GM23248 (cell line): ENCODE measurements around the gene MOB2. TPM values are rescaled to one million over a fixed set of nuclear protein-coding genes. Genes with fewer than 3 reads are reported as not detected.
"Not testable (repeated sequence)": the region's sequence is repeated elsewhere in the genome, so short reads cannot be mapped to it uniquely, and the experiment has no call there.

Experiments used
- DNase-seq: peaks from one replicate; pipeline ENCODE4 v3.0.0-alpha.2; 2015
- H2AFZ ChIP-seq: fragments of 200-600 bp; sonication (generic); 2 replicates; pipeline ENCODE4 v1.6.1; 2016; ENCODE audit warnings: antibody characterized with exemption
- H3F3A ChIP-seq: fragments of 200-600 bp; sonication (generic); 2 replicates; pipeline ENCODE4 v1.6.1; 2016; ENCODE audit warnings: mild to moderate bottlenecking, antibody characterized with exemption, mixed run types; ENCODE audit not compliant: insufficient read depth
- H3K27ac ChIP-seq: fragments of 200-600 bp; sonication (generic); 2 replicates; pipeline ENCODE4 v1.5.1; 2016; ENCODE audit warnings: mild to moderate bottlenecking
- H3K27me3 ChIP-seq: fragments of 200-600 bp; sonication (generic); replicated peaks from 2 replicates; pipeline ENCODE4 v1.6.1; 2016; ENCODE audit warnings: mild to moderate bottlenecking; ENCODE audit not compliant: insufficient read depth
- H3K36me3 ChIP-seq: fragments of 200-600 bp; sonication (generic); 2 replicates; pipeline ENCODE4 v1.6.1; 2016; ENCODE audit warnings: low read depth, mild to moderate bottlenecking
- H3K4me1 ChIP-seq: fragments of 200-600 bp; sonication (generic); 2 replicates; pipeline ENCODE4 v1.6.1; 2016; ENCODE audit warnings: mild to moderate bottlenecking; ENCODE audit not compliant: insufficient read depth
- H3K4me2 ChIP-seq: fragments of 200-600 bp; sonication (generic); one replicate; pipeline ENCODE4 v1.6.1; 2016; ENCODE audit warnings: mild to moderate bottlenecking; ENCODE audit not compliant: unreplicated experiment
- H3K4me3 ChIP-seq: fragments of 200-600 bp; sonication (generic); 2 replicates; pipeline ENCODE4 v1.5.1; 2016; ENCODE audit warnings: mild to moderate bottlenecking
- H3K79me2 ChIP-seq: fragments of 200-600 bp; sonication (generic); 2 replicates; pipeline ENCODE4 v1.6.1; 2016; ENCODE audit warnings: mild to moderate bottlenecking; ENCODE audit not compliant: insufficient read depth
- H3K9ac ChIP-seq: fragments of 200-600 bp; sonication (generic); 2 replicates; pipeline ENCODE4 v1.6.1; 2016; ENCODE audit warnings: mild to moderate bottlenecking
- H3K9me2 ChIP-seq: fragments of 200-600 bp; sonication (generic); 2 replicates; pipeline ENCODE4 v1.6.1; 2016; ENCODE audit warnings: mixed run types, mild to moderate bottlenecking, moderate library complexity; ENCODE audit not compliant: insufficient read depth
- H3K9me3 ChIP-seq: fragments of 200-600 bp; sonication (generic); one replicate; pipeline ENCODE4 v1.6.1; 2017; ENCODE audit warnings: low read depth
- H4K20me1 ChIP-seq: fragments of 200-600 bp; sonication (generic); 2 replicates; pipeline ENCODE4 v1.6.0; 2016; ENCODE audit not compliant: insufficient read depth
- EZH2 ChIP-seq: fragments of 200-600 bp; sonication (generic); IDR thresholded peaks from 2 replicates; pipeline ENCODE4 v1.6.1; 2018; ENCODE audit warnings: antibody characterized with exemption, mild to moderate bottlenecking; ENCODE audit not compliant: insufficient read depth, poor library complexity, severe bottlenecking
- EZH2phosphoT487 ChIP-seq: fragments of 200-600 bp; sonication (generic); IDR thresholded peaks from 2 replicates; pipeline ENCODE4 v1.6.1; 2018; ENCODE audit warnings: antibody characterized with exemption, moderate library complexity, mild to moderate bottlenecking, low read depth; ENCODE audit not compliant: insufficient read depth
- WGBS, 2 experiments: methylation state at CpG; one replicate each; pipeline ENCODE4 v1.1.6; 2015 to 2017; ENCODE audit warnings: low lambda C conversion rate in 2 of 2, low coverage in 1 of 2; ENCODE audit errors: missing lambda C conversion rate in 2 of 2; 5-methylcytosine and 5-hydroxymethylcytosine counted together
- in situ Hi-C: fragments of 300-500 bp; cut with MboI; formaldehyde crosslinking; loops from 2 replicates; pipeline ENCODE4 v1.15.0; 2020
- polyA plus RNA-seq: library from polyadenylated mRNA; unstranded; fragments of >200 nt; fragmentation: Nextera tagmentation; extraction: Ambion mirVana; gene quantifications from 2 replicates; pipeline ENCODE4 v1.2.1, GENCODE V29; 2016
- total RNA-seq: library from RNA; depleted of rRNA; stranded (reverse); fragments of >200 nt; shearing (Covaris generic); gene quantifications from 2 replicates; pipeline ENCODE4 v1.2.3, GENCODE V29; 2014

The MOB2 gene
- total and polyA plus RNA-seq, 2 experiments from 2014 or later = 28.8 to 29.3 TPM

- Histone ChIP-seq H3K9ac (no peak overlapping the region), H3K27me3 (no peaks in the 10 kb centered on the region), H4K20me1 (no peaks in the 10 kb centered on the region), H3K9me3 (no peaks in the 10 kb centered on the region), H3K4me3 (no peak overlapping the region), H3K79me2 (no peaks in the 10 kb centered on the region), H2AFZ (no peak overlapping the region), H3K9me2 (no peaks in the 10 kb centered on the region), H3K4me2 (no peak overlapping the region), H3F3A (no peaks in the 10 kb centered on the region), H3K27ac (no peak overlapping the region), H3K4me1 (no peaks in the 10 kb centered on the region), H3K36me3 (no peaks in the 10 kb centered on the region)
- in situ Hi-C loops = no loop called here
- WGBS, 2 experiments = 71 to 75% methylated on average over 17 to 22 of the region's 22 CpGs
- no peak for DNase-seq
- no peak for TF ChIP-seq EZH2phosphoT487
- no peak for TF ChIP-seq EZH2
Measured at GRCh38 chr11:1428762-1429316, 57.7 kb downstream of the MOB2 start.

- DNase-seq = no peak
- no peak overlapping the region for H3K27ac ChIP-seq
- in situ Hi-C loops = no loop called here
- no peaks in the 10 kb centered on the region for H3K27me3 ChIP-seq
- H3K9me3 ChIP-seq = no peaks in the 10 kb centered on the region
- no peaks in the 10 kb centered on the region for H3K9me2 ChIP-seq
- 55 to 56% methylated on average over 16 to 17 of the region's 17 CpGs for WGBS, 2 experiments
- H3K4me2 ChIP-seq = no peak overlapping the region
- H4K20me1 ChIP-seq = no peaks in the 10 kb centered on the region
- no peaks in the 10 kb centered on the region for H3K4me1 ChIP-seq
- H2AFZ ChIP-seq = no peak overlapping the region
- no peaks in the 10 kb centered on the region for H3F3A ChIP-seq
- H3K9ac ChIP-seq = no peak overlapping the region
- TF ChIP-seq EZH2phosphoT487 = no peak
- no peak for TF ChIP-seq EZH2
- H3K36me3 ChIP-seq = no peaks in the 10 kb centered on the region
- H3K79me2 ChIP-seq = no peaks in the 10 kb centered on the region
- no peak overlapping the region for H3K4me3 ChIP-seq
Measured at GRCh38 chr11:1425439-1425838, 61.1 kb downstream of the MOB2 start.

GRCh38 chr11:1425006-1425405 lies 61.6 kb downstream of the MOB2 start:
- in situ Hi-C loops = no loop called here
- Histone ChIP-seq H2AFZ (no peak overlapping the region), H3K9me2 (no peaks in the 10 kb centered on the region), H3K4me3 (no peak overlapping the region), H3K79me2 (no peaks in the 10 kb centered on the region), H3K27me3 (no peaks in the 10 kb centered on the region), H3K4me1 (no peaks in the 10 kb centered on the region), H3F3A (no peaks in the 10 kb centered on the region), H3K4me2 (no peak overlapping the region), H4K20me1 (no peaks in the 10 kb centered on the region), H3K27ac (no peak overlapping the region), H3K36me3 (no peaks in the 10 kb centered on the region), H3K9ac (no peak overlapping the region), H3K9me3 (no peaks in the 10 kb centered on the region)
- no peak for DNase-seq
- WGBS, 2 experiments = 68 to 73% methylated on average over 18 to 22 of the region's 22 CpGs
- no peak for TF ChIP-seq EZH2phosphoT487
- no peak for TF ChIP-seq EZH2

GRCh38 chr11:1423406-1423805 lies 63.2 kb downstream of the MOB2 start:
- H3K36me3 ChIP-seq, H3K9me3 ChIP-seq, H3K9me2 ChIP-seq, H3K4me1 ChIP-seq, H3K79me2 ChIP-seq, DNase-seq, H3K27ac ChIP-seq, in situ Hi-C loops, H4K20me1 ChIP-seq, H2AFZ ChIP-seq, H3K27me3 ChIP-seq, H3K4me2 ChIP-seq, H3F3A ChIP-seq, H3K9ac ChIP-seq, H3K4me3 ChIP-seq: not testable (repeated sequence)
- WGBS, 2 experiments = 65 to 74% methylated on average over 9 to 22 of the region's 22 CpGs

GRCh38 chr11:1422981-1423380 lies 63.6 kb downstream of the MOB2 start:
- H3K4me2 ChIP-seq = no peak overlapping the region

More at GRCh38 chr11:1422981-1423380, 63.6 kb downstream of the MOB2 start:
- no peak for DNase-seq
- no peak overlapping the region for H3K9ac ChIP-seq
- in situ Hi-C loops = no loop called here
- no peaks in the 10 kb centered on the region for H3K36me3 ChIP-seq
- no peaks in the 10 kb centered on the region for H4K20me1 ChIP-seq
- no peaks in the 10 kb centered on the region for H3K4me1 ChIP-seq
- no peaks in the 10 kb centered on the region for H3K9me3 ChIP-seq
- 72 to 75% methylated on average over 13 to 15 of the region's 15 CpGs for WGBS, 2 experiments
- H2AFZ ChIP-seq = no peak overlapping the region
- no peak overlapping the region for H3K4me3 ChIP-seq
- no peaks in the 10 kb centered on the region for H3K27me3 ChIP-seq
- TF ChIP-seq EZH2phosphoT487 (no peak), EZH2 (no peak)
- no peak overlapping the region for H3K27ac ChIP-seq
- no peaks in the 10 kb centered on the region for H3K9me2 ChIP-seq
- H3F3A ChIP-seq = no peaks in the 10 kb centered on the region
- H3K79me2 ChIP-seq = no peaks in the 10 kb centered on the region
